Ishikawa (cell line): Measurements from ENCODE around the gene NCAPH2.

Source experiments
- CEBPB ChIP-seq: IDR thresholded peaks from 2 replicates; pipeline ENCODE4 v1.6.1; 2012
- CREB1 ChIP-seq: IDR thresholded peaks from 2 replicates; pipeline ENCODE4 v1.6.1; 2012; ENCODE audit warnings: low read depth
- EGR1 ChIP-seq: IDR thresholded peaks from 2 replicates; pipeline ENCODE4 v1.6.1; 2012
- EP300 ChIP-seq: IDR thresholded peaks from 2 replicates; pipeline ENCODE4 v1.6.1; 2012; ENCODE audit warnings: borderline replicate concordance
- FOXM1 ChIP-seq: IDR thresholded peaks from 2 replicates; pipeline ENCODE4 v1.6.1; 2012; ENCODE audit warnings: low read depth, borderline replicate concordance
- NFIC ChIP-seq: IDR thresholded peaks from 2 replicates; pipeline ENCODE4 v1.6.1; 2012
- RAD21 ChIP-seq: IDR thresholded peaks from 2 replicates; pipeline ENCODE4 v1.6.1; 2012; ENCODE audit warnings: low read depth
- TAF1 ChIP-seq: IDR thresholded peaks from 2 replicates; pipeline ENCODE4 v1.6.1; 2012; ENCODE audit warnings: low read depth, mild to moderate bottlenecking
- TCF12 ChIP-seq: IDR thresholded peaks from 2 replicates; pipeline ENCODE4 v1.6.1; 2012; ENCODE audit warnings: low read depth
- TEAD4 ChIP-seq: IDR thresholded peaks from 2 replicates; pipeline ENCODE4 v1.6.1; 2012
- YY1 ChIP-seq: IDR thresholded peaks from 2 replicates; pipeline ENCODE4 v1.6.1; 2012; ENCODE audit warnings: low read depth
- ZBTB7A ChIP-seq: IDR thresholded peaks from 2 replicates; pipeline ENCODE4 v1.6.1; 2012; ENCODE audit warnings: low read depth
- TF ChIP-seq, protein P1 (sequence below): IDR thresholded peaks from 2 replicates; pipeline ENCODE4 v1.6.1; 2012; ENCODE audit warnings: low read depth, mild to moderate bottlenecking
- TF ChIP-seq, protein P2 (sequence below): IDR thresholded peaks from 2 replicates; pipeline ENCODE4 v1.6.1; 2012
- TF ChIP-seq, protein P3 (sequence below): IDR thresholded peaks from 2 replicates; pipeline ENCODE4 v1.6.1; 2012

Gene NCAPH2

DNA sequence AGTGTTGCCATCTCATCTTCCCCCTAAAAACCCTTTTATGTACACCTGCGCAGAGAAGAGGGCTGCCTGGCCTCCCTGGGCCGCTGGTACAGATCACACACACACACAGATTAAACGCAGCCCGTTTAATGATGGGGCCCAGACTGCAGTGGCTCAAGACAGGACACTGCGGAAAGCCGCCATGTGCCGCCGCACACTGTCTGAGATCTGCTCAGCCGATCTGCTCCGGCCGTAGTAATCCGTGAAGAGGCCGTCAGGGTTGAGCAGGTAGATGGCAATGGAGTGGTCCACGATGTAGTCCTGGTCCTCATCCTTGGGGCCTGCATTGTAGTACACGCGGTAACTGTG lies 15.4 kb downstream of the NCAPH2 start:
- no peak for TF ChIP-seq TEAD4
- TF ChIP-seq CEBPB: no peak
- TF ChIP-seq, protein P1, sequence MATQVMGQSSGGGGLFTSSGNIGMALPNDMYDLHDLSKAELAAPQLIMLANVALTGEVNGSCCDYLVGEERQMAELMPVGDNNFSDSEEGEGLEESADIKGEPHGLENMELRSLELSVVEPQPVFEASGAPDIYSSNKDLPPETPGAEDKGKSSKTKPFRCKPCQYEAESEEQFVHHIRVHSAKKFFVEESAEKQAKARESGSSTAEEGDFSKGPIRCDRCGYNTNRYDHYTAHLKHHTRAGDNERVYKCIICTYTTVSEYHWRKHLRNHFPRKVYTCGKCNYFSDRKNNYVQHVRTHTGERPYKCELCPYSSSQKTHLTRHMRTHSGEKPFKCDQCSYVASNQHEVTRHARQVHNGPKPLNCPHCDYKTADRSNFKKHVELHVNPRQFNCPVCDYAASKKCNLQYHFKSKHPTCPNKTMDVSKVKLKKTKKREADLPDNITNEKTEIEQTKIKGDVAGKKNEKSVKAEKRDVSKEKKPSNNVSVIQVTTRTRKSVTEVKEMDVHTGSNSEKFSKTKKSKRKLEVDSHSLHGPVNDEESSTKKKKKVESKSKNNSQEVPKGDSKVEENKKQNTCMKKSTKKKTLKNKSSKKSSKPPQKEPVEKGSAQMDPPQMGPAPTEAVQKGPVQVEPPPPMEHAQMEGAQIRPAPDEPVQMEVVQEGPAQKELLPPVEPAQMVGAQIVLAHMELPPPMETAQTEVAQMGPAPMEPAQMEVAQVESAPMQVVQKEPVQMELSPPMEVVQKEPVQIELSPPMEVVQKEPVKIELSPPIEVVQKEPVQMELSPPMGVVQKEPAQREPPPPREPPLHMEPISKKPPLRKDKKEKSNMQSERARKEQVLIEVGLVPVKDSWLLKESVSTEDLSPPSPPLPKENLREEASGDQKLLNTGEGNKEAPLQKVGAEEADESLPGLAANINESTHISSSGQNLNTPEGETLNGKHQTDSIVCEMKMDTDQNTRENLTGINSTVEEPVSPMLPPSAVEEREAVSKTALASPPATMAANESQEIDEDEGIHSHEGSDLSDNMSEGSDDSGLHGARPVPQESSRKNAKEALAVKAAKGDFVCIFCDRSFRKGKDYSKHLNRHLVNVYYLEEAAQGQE: no peak
- no peak for TF ChIP-seq TCF12
- no peak for TF ChIP-seq EP300
- TF ChIP-seq CREB1: no peak
- no peak for TF ChIP-seq NFIC
- no peak for TF ChIP-seq YY1
- TF ChIP-seq, protein P2, sequence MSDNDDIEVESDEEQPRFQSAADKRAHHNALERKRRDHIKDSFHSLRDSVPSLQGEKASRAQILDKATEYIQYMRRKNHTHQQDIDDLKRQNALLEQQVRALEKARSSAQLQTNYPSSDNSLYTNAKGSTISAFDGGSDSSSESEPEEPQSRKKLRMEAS: no peak

DNA sequence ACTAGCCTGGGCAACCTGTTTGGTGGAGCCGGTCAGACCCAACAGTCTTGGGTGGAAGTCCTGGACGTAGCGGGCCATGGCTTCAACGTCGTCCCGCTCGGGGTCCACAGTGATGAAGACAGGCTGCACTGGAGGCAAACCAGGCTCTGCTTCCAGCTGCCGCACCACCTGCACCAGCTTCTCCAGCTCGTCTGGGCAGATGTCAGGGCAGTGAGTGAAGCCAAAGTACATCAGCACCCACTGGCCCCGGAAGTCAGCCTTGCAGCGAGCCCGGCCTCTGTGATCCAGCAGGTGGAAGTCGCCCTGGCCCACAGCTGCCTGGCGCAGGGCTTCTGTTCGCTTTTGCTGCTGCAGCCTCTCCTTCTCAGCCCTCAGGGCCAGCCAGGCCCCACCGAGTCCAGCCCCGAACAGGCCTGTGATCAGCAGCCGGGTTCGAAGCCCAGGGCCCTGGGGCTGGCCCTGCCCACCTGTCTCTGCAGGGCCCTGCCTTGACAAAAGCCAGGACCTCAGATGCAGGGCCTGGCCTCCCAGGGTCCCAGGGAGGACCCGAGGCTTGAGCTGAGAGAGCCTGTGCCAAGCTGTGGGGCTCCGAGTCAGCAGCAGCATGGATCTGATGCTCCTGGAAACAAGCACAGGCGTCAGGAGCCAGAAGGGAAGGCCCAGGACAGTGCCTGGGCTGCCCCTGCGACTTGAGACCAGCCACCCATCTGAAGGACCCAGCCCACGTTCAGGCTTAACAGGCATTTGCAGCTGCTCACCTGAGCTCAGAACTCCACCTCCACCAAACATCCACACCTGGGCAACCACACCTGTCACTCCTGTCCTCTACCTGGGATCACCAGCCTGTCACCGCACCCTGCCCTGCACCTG lies 16.0 kb downstream of the NCAPH2 start:
- TF ChIP-seq CREB1 (no peak), EP300 (no peak), RAD21 (no peak), TEAD4 (no peak), TAF1 (no peak), FOXM1 (no peak), ZBTB7A (no peak)
- TF ChIP-seq, protein P2: no peak
- TF ChIP-seq, protein P1: no peak
- TF ChIP-seq, protein P3, sequence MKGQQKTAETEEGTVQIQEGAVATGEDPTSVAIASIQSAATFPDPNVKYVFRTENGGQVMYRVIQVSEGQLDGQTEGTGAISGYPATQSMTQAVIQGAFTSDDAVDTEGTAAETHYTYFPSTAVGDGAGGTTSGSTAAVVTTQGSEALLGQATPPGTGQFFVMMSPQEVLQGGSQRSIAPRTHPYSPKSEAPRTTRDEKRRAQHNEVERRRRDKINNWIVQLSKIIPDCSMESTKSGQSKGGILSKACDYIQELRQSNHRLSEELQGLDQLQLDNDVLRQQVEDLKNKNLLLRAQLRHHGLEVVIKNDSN: no peak

DNA sequence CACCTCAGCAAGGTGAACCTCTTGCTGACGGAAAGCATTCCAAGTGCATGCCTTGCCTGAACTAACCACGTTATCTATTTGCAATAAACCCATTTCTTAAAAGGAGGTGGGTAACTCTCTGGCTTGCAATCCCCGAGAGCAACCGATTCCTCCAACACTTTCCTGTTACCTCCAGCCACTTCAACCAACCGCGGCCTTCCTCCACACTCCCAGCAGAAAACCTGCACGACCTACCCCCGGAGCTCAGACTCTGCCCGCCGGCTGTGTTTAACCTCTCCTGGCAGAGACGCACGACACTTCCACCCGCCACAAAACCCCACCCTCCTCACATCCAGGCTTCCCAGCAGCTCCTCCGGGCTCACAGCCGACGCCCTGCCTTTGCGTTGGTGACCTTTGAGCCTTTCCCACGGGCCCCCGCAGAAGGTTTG lies 16.7 kb downstream of the NCAPH2 start:
- TF ChIP-seq RAD21: no peak
- TF ChIP-seq, protein P3: no peak
- TF ChIP-seq YY1: no peak
- no peak for TF ChIP-seq CREB1
- TF ChIP-seq ZBTB7A: no peak
- no peak for TF ChIP-seq EGR1
- no peak for TF ChIP-seq EP300
- no peak for TF ChIP-seq NFIC
- no peak for TF ChIP-seq CEBPB
- no peak for TF ChIP-seq TAF1
- TF ChIP-seq, protein P2: no peak
- TF ChIP-seq FOXM1: no peak
- TF ChIP-seq, protein P1: no peak
- no peak for TF ChIP-seq TCF12
- no peak for TF ChIP-seq TEAD4

DNA sequence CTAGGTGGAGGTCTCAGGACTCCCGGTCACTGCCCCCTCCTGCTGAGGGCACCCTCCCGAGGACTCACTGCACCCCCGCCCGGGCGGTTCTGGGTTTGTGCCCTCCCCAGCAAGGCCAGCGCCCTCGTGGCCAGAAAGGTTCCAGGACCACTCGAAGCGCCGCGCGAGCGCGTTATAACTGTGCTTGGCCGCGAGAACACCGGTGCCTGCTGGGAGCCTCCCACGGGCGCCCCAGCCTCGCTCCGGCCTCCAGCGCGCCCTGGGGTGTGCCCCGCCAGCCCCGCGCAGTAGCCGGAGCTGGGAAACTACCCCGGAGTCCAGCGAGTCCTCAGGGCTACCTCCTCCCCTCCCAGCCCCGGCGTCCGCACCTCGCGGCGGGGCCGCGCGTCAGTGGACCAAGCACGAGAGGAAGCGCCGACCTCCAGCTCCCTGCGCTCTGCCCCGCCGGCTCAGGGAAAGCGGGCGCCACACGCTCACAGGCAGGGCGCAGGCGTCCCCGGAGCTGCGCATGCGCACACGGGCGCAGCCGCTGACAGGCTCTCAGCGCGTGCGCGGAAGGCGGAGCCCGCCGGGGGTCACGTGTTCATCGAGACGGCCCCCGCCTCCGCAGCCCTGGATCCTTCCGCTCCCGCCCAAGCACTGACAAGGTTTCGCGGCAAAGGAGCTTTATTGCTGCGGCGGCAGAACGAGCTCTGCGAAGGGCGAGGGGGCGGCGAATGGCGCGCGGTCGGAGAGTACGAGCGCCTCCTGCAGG lies 17.3 kb downstream of the NCAPH2 start, which contains the start of gene SCO2:
Gene SCO2, minus strand, starts transcription at position 495 of the 754 bp plus-strand sequence. CDS start 1,187 bp downstream, outside the sequence.
- TF ChIP-seq EP300 (peak; percentile 28; the same call in 1 of the 2 replicates), NFIC (no peak; the same call in 1 of the 2 replicates), TEAD4 (peak; percentile 6; the same call in 1 of the 2 replicates), TCF12 (no peak; the same call in none of the 2 replicates), RAD21 (peak; percentile 36; the same call in 1 of the 2 replicates), TAF1 (peak; percentile 83), CEBPB (no peak), FOXM1 (no peak; the same call in 1 of the 2 replicates), EGR1 (peak; percentile 90), CREB1 (no peak; the same call in 1 of the 2 replicates), YY1 (peak; percentile 74), ZBTB7A (no peak; the same call in 1 of the 2 replicates)
- TF ChIP-seq, protein P3: peak; percentile 99
- TF ChIP-seq, protein P2: peak; percentile 74
- TF ChIP-seq, protein P1: 0 out of 2 replicates have a peak, but pooled peaks have one; percentile 8
